H1 (cell line): ENCODE measurements around the gene GBA2. TPM values are rescaled to one million over a fixed set of nuclear protein-coding genes. Genes with fewer than 3 reads are reported as not detected.

ENCODE experiments used
- CEBPB ChIP-seq: IDR thresholded peaks from 2 replicates; pipeline ENCODE4 v1.6.1; 2012; ENCODE audit warnings: low read depth, low read length
- CHD1 ChIP-seq: IDR thresholded peaks from 2 replicates; pipeline ENCODE4 v1.6.1; 2012; ENCODE audit warnings: low read depth, low read length, improper control_type of control experiment
- CHD7 ChIP-seq: fragments of 300-600 bp; sonication (generic); IDR thresholded peaks from 2 replicates; pipeline ENCODE4 v1.7.1; 2012; ENCODE audit warnings: low read length, moderate library complexity, mild to moderate bottlenecking, inconsistent platforms; ENCODE audit not compliant: insufficient replicate concordance
- CREB1 ChIP-seq: IDR thresholded peaks from 2 replicates; pipeline ENCODE4 v1.6.1; 2012; ENCODE audit warnings: inconsistent platforms
- FOSL1 ChIP-seq: IDR thresholded peaks from 2 replicates; pipeline ENCODE4 v1.6.1; 2011; ENCODE audit warnings: mild to moderate bottlenecking, low read depth, low read length, moderate library complexity; ENCODE audit not compliant: insufficient read depth
- KDM1A ChIP-seq: fragments of 200-600, 300-600 bp; sonication (generic); IDR thresholded peaks from 2 replicates; pipeline ENCODE4 v1.7.1; 2016; ENCODE audit warnings: mild to moderate bottlenecking, low read length, borderline replicate concordance
- KDM4A ChIP-seq: IDR thresholded peaks from one replicate; pipeline ENCODE4 v1.7.1; 2012; ENCODE audit warnings: low read depth, mild to moderate bottlenecking, moderate library complexity, low read length, inconsistent platforms; ENCODE audit not compliant: severe bottlenecking
- RAD21 ChIP-seq, 2 experiments: IDR thresholded peaks in 1 of 2; conservative IDR thresholded peaks in 1 of 2; 2 replicates each; pipeline ENCODE4 v1.6.1; 2011; ENCODE audit warnings: low read depth in 2 of 2, low read length in 2 of 2, improper control_type of control experiment in 1 of 2, inconsistent platforms in 1 of 2, mild to moderate bottlenecking in 1 of 2, moderate library complexity in 1 of 2
- SIRT6 ChIP-seq: IDR thresholded peaks from one replicate; pipeline ENCODE4 v1.7.1; 2012; ENCODE audit warnings: low read length, inconsistent platforms
- ZNF274 ChIP-seq: IDR thresholded peaks from 2 replicates; pipeline ENCODE4 v1.7.0; 2012; ENCODE audit warnings: low read length, borderline replicate concordance; ENCODE audit errors: extremely low read depth
- polyA plus RNA-seq, 7 experiments: library from polyadenylated mRNA; depleted of rRNA in 3 of 7; stranded (reverse) in 5 of 7; unstranded in 2 of 7; fragments of >200 nt in 5 of 7; fragments of 200-250 nt in 2 of 7; gene quantifications; 1 replicate in 5 of 7; 2 replicates in 1 of 7; 4 replicates in 1 of 7; pipeline versions ENCODE4 v1.2.1 to v1.2.3, GENCODE V29; 2011 to 2013; ENCODE audit warnings: missing spikeins in 2 of 7, mixed read lengths in 2 of 7
- total RNA-seq: library from RNA; stranded (reverse); fragmentation: NEBNext Ultra II Directional; extraction: Animal tissue kit (Norgen Biotek cat#: 25700); gene quantifications from 2 replicates; pipeline ENCODE4 v1.2.1, GENCODE V29; 2021

GBA2 gene
- total and polyA plus RNA-seq, 2 of the 8 experiments (the other 6 are each of a cell fraction or from before 2014, with no cell fraction given), result 64.2 to 71.9 TPM

DNA sequence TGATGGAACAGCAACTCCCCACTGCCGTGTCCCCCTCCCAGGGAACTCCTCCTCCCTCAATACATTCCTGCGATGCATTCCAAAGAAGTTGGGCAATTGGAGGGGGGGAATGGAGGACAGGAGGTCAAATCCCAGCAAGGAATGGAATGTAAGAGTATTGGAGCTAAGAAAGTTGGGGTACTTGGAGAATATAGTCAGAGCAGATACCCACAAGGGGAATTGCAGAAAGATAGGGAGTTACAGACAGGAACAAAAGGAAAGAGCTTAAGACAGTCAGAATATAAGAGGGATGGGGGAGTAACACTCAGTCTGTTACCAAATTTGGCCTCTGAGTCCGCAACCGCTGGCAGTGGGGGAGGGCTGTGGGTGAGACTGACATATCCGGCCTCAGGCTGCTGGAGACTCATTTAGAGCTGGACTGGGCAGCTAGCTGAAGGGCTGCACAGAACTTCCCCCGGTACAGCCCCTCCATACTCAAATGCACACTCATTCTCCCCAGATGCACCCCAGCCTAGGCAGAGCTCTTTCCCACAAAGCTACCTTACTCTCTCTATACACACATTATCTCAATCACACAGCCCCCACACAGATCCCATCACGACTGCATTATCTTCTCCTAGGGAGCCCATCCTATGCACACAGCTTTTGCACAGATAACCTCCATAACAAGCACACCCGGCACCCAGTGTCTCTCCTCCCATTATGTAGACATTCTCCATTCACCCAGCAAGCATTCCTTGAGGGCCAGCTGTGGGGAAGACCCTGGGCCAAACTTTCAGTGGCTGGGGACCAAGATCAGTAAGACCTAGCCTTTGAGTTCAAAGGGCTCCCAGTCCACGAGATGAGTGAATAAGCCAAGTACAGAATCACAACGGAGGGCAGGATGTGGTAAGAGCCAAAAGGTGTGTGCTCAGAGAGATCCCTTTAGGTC lies 20.7 kb downstream of the GBA2 start (continued):
- no peak for TF ChIP-seq SIRT6
- no peak for TF ChIP-seq CREB1
- TF ChIP-seq KDM1A, result no peak
- no peak for TF ChIP-seq CHD1
- TF ChIP-seq CHD7, result no peak
- TF ChIP-seq KDM4A, result no peak
- TF ChIP-seq RAD21 (IDR thresholded peaks at IDR 0.05 in 1 of 2, conservative IDR thresholded peaks at IDR 0.05 in 1 of 2; ENCODE audit: low read depth in 2 of 2, low read length in 2 of 2), result no peak
- no peak for TF ChIP-seq FOSL1
- TF ChIP-seq CEBPB, result peak; percentile 99
- TF ChIP-seq ZNF274, result no peak
